Stimulated activated CD8-positive, alpha-beta memory T cell treated with anti-CD3 and anti-CD28 coated beads, Interleukin-4, amount 100 ng/mL, for 4 hours (primary cell): ENCODE results near the gene SPEM3.

Experiments
- DNase-seq, 2 donors: peaks; one replicate each; pipeline ENCODE4 v3.0.0-alpha.2; 2020; ENCODE audit warnings: low read depth in 2 of 2, low spot score in 1 of 2

The SPEM3 gene

GRCh38 chr17:7419819-7420610, 8.6 kb upstream of the SPEM3 start, which contains the start of gene SPEM1:
Gene SPEM1 (plus strand): TSS chr17:7420324. CDS start chr17:7420385, 61 bp downstream.
- no peak for DNase-seq

GRCh38 chr17:7421186-7421585, 7.5 kb upstream of the SPEM3 start:
- DNase-seq: no peak

GRCh38 chr17:7423679-7424078, 5.0 kb upstream of the SPEM3 start:
- no peak for DNase-seq

- no peak for DNase-seq
Observed at GRCh38 chr17:7425316-7425715, 3.3 kb upstream of the SPEM3 start, which contains the start of gene SPEM2. Gene SPEM2 (plus strand): TSS chr17:7425616. CDS start chr17:7425689, 73 bp downstream.

- no peak for DNase-seq
Observed at GRCh38 chr17:7425756-7426155, 2.9 kb upstream of the SPEM3 start.

GRCh38 chr17:7426203-7426863, 2.3 kb upstream of the SPEM3 start:
- DNase-seq: no peak

GRCh38 chr17:7426896-7427489, 1.7 kb upstream of the SPEM3 start:
- no peak for DNase-seq

GRCh38 chr17:7427549-7427948, 1.1 kb upstream of the SPEM3 start:
- no peak for DNase-seq

- no peak for DNase-seq
Observed at GRCh38 chr17:7429722-7430121, 1.1 kb downstream of the SPEM3 start.

- DNase-seq: no peak
Observed at GRCh38 chr17:7431231-7431630, 2.6 kb downstream of the SPEM3 start.

GRCh38 chr17:7432296-7432695, 3.6 kb downstream of the SPEM3 start:
- DNase-seq: no peak

GRCh38 chr17:7435676-7436555, 7.3 kb downstream of the SPEM3 start:
- DNase-seq: peak in 1 of 2 donors; percentile 29

- peak in 1 of 2 donors; percentile 55 for DNase-seq
Observed at GRCh38 chr17:7436556-7437368, 8.1 kb downstream of the SPEM3 start.

- DNase-seq: no peak
Observed at GRCh38 chr17:7437369-7437863, 8.8 kb downstream of the SPEM3 start.

GRCh38 chr17:7437950-7438614, 9.4 kb downstream of the SPEM3 start:
- peak in 1 of 2 donors; percentile 30 for DNase-seq

GRCh38 chr17:7438656-7439460, 10.2 kb downstream of the SPEM3 start:
- DNase-seq: no peak

- no peak for DNase-seq
Observed at GRCh38 chr17:7439462-7440112, 10.9 kb downstream of the SPEM3 start, which contains the start of gene FGF11. Gene FGF11 (plus strand): TSS chr17:7439512. CDS start chr17:7439621, 109 bp downstream.
